PC-3 (cell line): Measurements from ENCODE around the gene ARHGAP6. TPM values are rescaled to one million over a fixed set of nuclear protein-coding genes. Genes with fewer than 3 reads are reported as not detected.

Experiments
- ATAC-seq: fragments of 200-7000 bp; cut with Tn5 transposase; 2 replicates; pipeline ENCODE4 v1.9.1; 2020; ENCODE audit warnings: mild to moderate bottlenecking, moderate library complexity
- BruUV-seq: library from RNA; stranded (reverse); fragments of 400-500 nt; replicated peaks from 2 replicates; lab custom pipeline; 2021; lab: Mats Ljungman, UMichigan
- CTCF ChIA-PET: fragments of 300-600 bp; sonication (Branson Sonifier 250); formaldehyde crosslinking; loops from one replicate; lab custom pipeline; 2022; ENCODE audit warnings: antibody characterized with exemption; lab: Charles Lee
- POLR2A ChIA-PET: fragments of 300-600 bp; sonication (Branson Sonifier 250); formaldehyde crosslinking; loops from one replicate; lab custom pipeline; 2022; ENCODE audit warnings: antibody characterized with exemption; ENCODE audit not compliant: unreplicated experiment; lab: Charles Lee
- DNase-seq: peaks from one replicate; pipeline ENCODE4 v3.0.0-alpha.2; 2015
- H2AFZ ChIP-seq: fragments of 300-600 bp; sonication (generic); 2 replicates; pipeline ENCODE4 v1.6.0; 2016; ENCODE audit warnings: antibody characterized with exemption, low read length
- H3F3A ChIP-seq: fragments of 300-600 bp; sonication (generic); one replicate; pipeline ENCODE4 v1.6.0; 2017; ENCODE audit warnings: antibody characterized with exemption, low read length, control low read depth, mild to moderate bottlenecking; ENCODE audit not compliant: unreplicated experiment
- H3K27ac ChIP-seq: fragments of 300-600 bp; sonication (generic); 2 replicates; pipeline ENCODE4 v1.5.1; 2016; ENCODE audit warnings: mild to moderate bottlenecking, low read length
- H3K27me3 ChIP-seq: fragments of 300-600 bp; sonication (generic); 2 replicates; pipeline ENCODE4 v1.6.1; 2016; ENCODE audit warnings: low read length, mixed read lengths
- H3K36me3 ChIP-seq: fragments of 300-600 bp; sonication (generic); 2 replicates; pipeline ENCODE4 v1.6.1; 2016; ENCODE audit warnings: low read depth, mixed run types, low read length, mixed read lengths
- H3K4me1 ChIP-seq: fragments of 300-600 bp; sonication (generic); 2 replicates; pipeline ENCODE4 v1.5.1; 2016; ENCODE audit warnings: low read length; ENCODE audit not compliant: insufficient read depth
- H3K4me2 ChIP-seq: fragments of 300-600 bp; sonication (generic); 2 replicates; pipeline ENCODE4 v1.6.0; 2016; ENCODE audit warnings: low read length
- H3K4me3 ChIP-seq: fragments of 300-600 bp; sonication (generic); 2 replicates; pipeline ENCODE4 v1.5.1; 2016; ENCODE audit warnings: mild to moderate bottlenecking, low read length, mixed read lengths
- H3K79me2 ChIP-seq: fragments of 300-600 bp; sonication (generic); 2 replicates; pipeline ENCODE4 v1.6.1; 2017; ENCODE audit warnings: low read length, mixed read lengths
- H3K9ac ChIP-seq: fragments of 300-600 bp; sonication (generic); 2 replicates; pipeline ENCODE4 v1.6.0; 2016; ENCODE audit warnings: mild to moderate bottlenecking, low read length
- H3K9me2 ChIP-seq: fragments of 300-600 bp; sonication (generic); replicated peaks from 2 replicates; pipeline ENCODE4 v1.6.1; 2016; ENCODE audit warnings: mixed run types, low read length, mixed read lengths
- H3K9me3 ChIP-seq: fragments of 300-600 bp; sonication (generic); 2 replicates; pipeline ENCODE4 v1.6.1; 2016; ENCODE audit warnings: low read length, mixed read lengths
- H4K20me1 ChIP-seq: fragments of 300-600 bp; sonication (generic); 2 replicates; pipeline ENCODE4 v1.6.1; 2016; ENCODE audit warnings: low read length, mixed read lengths
- CTCF ChIP-seq: fragments of 300-600 bp; sonication (generic); conservative IDR thresholded peaks from 2 replicates; pipeline ENCODE4 v1.5.1; 2017; ENCODE audit warnings: antibody characterized with exemption, low read depth, mild to moderate bottlenecking, low read length
- EZH2 ChIP-seq: fragments of 300-600 bp; sonication (generic); IDR thresholded peaks from one replicate; pipeline ENCODE4 v1.6.1; 2017; ENCODE audit warnings: antibody characterized with exemption, mild to moderate bottlenecking, low read length; ENCODE audit not compliant: unreplicated experiment
- EZH2phosphoT487 ChIP-seq: fragments of 300-600 bp; sonication (generic); IDR thresholded peaks from 2 replicates; pipeline ENCODE4 v1.6.1; 2018; ENCODE audit warnings: mild to moderate bottlenecking, antibody characterized with exemption, low read length, borderline replicate concordance
- intact Hi-C: fragments of 100-400 bp; cut with micrococcal nuclease; formaldehyde crosslinking; loops from 2 replicates; pipeline ENCODE4 v1.9.0; 2023
- total RNA-seq: library from RNA; depleted of rRNA; stranded (reverse); fragments of >200 nt; gene quantifications from 2 replicates; pipeline ENCODE4 v1.2.3, GENCODE V29; 2014

ARHGAP6 gene
- total RNA-seq, 1 experiment from 2014 or later: 2.8 TPM

- TF ChIP-seq CTCF (no peak), EZH2 (no peak), EZH2phosphoT487 (no peak)
- no peaks in the 10 kb centered on the region for H3F3A ChIP-seq
- no peaks in the 10 kb centered on the region for H3K9me2 ChIP-seq
- intact Hi-C loops: loop anchor here (10.0 kb wide), 1 partner anchor 369 kb away; no protein-coding TSS in a partner anchor
- H3K9ac ChIP-seq: no peak overlapping the region
- CTCF ChIA-PET: interaction anchor here (0.5 kb wide), 1 partner anchor 22 kb away, joined by 7 read pairs; no protein-coding TSS in a partner anchor
- H3K79me2 ChIP-seq: no peaks in the 10 kb centered on the region
- DNase-seq (peak; percentile 46), ATAC-seq (no peak)
- H2AFZ ChIP-seq: no peak overlapping the region
- BruUV-seq: no TSS peak
- no peaks in the 10 kb centered on the region for H4K20me1 ChIP-seq
- H3K27me3 ChIP-seq: no peaks in the 10 kb centered on the region
- POLR2A ChIA-PET: interaction anchor here (0.7 kb wide), 1 partner anchor 243 kb away, joined by 4 read pairs; no protein-coding TSS in a partner anchor
- H3K36me3 ChIP-seq: no peaks in the 10 kb centered on the region; the same call in 1 of the 2 replicates
- peaks cover 12% of the 10 kb centered on the region for H3K4me1 ChIP-seq
- no peaks in the 10 kb centered on the region for H3K9me3 ChIP-seq
- no peak overlapping the region for H3K27ac ChIP-seq
- no peak overlapping the region for H3K4me3 ChIP-seq
- H3K4me2 ChIP-seq: no peak overlapping the region
These were observed 130.4 kb downstream of the ARHGAP6 start for GRCh38 chrX:11535156-11535919.

- POLR2A ChIA-PET: no interaction called here
These were observed 132.5 kb downstream of the ARHGAP6 start for GRCh38 chrX:11533199-11533651.

More at GRCh38 chrX:11533199-11533651, 132.5 kb downstream of the ARHGAP6 start:
- ATAC-seq (peak; percentile 86), DNase-seq (peak; percentile 84)
- Histone ChIP-seq H3K36me3 (no peaks in the 10 kb centered on the region; the same call in 1 of the 2 replicates), H3K9me3 (no peaks in the 10 kb centered on the region), H3K4me1 (peaks cover 12% of the 10 kb centered on the region), H3K79me2 (no peaks in the 10 kb centered on the region), H3F3A (no peaks in the 10 kb centered on the region), H3K9ac (no peak overlapping the region), H3K4me2 (peak overlapping the region; percentile 64), H3K9me2 (no peaks in the 10 kb centered on the region), H4K20me1 (no peaks in the 10 kb centered on the region), H3K27ac (no peak overlapping the region), H2AFZ (peak overlapping the region; percentile 54; the same call in 1 of the 2 replicates), H3K27me3 (no peaks in the 10 kb centered on the region), H3K4me3 (no peak overlapping the region)
- BruUV-seq: no TSS peak
- CTCF ChIA-PET: no interaction called here
- intact Hi-C loops: loop anchor here (1.0 to 10.0 kb wide), 4 partner anchors 191 to 372 kb away; partner anchors contain the start of gene MSL3
- TF ChIP-seq CTCF (peak; percentile 95), EZH2phosphoT487 (no peak)
